COR-L47 (cell line): ENCODE results near the gene PKP3.
"Not testable (repeated sequence)": the region's sequence is repeated elsewhere in the genome, so short reads cannot be mapped to it uniquely, and the experiment has no call there.

Experiments used
- DNase-seq: peaks from one replicate; lab custom pipeline; 2025; lab: John Stamatoyannopoulos, UW

Gene PKP3

DNA sequence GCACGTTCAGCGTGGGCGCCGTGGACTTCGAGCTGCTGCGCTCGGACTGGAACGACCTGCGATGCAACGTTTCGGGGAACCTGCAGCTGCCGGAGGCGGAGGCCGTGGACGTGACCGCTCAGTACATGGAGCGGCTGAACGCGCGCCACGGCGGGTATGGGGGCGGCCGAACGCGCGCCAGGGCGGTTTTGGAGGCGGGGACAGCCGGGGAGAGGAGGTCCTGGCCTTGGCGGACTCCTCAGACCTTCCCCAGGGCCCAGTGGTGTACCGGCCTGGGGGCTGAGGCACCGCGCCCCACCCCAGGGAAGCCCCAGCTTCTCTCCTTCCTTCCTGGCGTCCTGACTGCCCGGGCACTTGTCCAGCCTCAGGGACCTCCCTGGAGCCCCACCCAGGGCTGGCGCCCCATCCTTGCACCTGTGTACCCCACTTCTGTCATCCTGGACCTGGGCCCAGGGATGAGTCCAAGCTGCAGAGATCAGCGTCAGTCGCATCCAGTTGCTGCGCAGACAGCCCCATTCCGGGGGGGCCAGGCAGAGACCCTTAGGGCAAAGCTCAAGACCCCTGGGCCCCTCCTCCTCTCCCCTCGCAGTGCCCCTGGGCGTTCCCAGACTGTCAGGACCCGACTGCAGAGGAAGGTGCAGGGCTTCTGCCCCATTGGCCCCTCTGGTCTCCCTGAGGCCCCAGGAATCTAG lies 16.7 kb upstream of the PKP3 start:
- DNase-seq: no peak

DNA sequence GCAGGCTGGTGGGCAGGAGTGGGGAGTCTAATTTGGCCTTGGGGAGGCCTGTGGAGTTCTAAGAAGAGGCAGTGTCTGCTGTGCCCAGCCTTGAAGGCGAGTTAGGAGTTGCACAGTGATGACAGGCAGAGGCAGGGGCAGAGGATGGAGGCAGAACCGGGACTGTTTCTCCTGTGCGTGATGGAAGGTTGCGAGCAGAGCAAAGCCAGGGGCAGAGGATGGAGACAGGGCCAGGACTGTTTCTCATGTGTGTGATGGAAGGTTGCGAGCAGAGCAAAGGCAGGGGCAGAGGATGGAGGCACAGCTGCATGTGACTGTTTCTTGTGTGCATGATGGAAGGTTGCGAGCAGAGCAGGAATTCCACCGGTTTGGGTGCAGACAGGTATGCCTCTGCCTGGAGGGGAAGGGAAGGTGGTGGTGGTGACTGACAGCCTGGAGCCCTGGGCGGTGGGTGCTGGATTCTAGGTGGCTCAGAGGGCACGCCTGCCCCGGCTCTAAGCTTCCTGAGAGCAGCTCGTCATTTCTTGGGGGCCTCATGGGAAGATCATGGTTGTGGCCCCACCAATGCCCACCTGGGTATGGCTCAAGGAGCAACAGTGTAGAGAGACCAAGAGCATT lies 16.0 kb upstream of the PKP3 start:
- DNase-seq: no peak

DNA sequence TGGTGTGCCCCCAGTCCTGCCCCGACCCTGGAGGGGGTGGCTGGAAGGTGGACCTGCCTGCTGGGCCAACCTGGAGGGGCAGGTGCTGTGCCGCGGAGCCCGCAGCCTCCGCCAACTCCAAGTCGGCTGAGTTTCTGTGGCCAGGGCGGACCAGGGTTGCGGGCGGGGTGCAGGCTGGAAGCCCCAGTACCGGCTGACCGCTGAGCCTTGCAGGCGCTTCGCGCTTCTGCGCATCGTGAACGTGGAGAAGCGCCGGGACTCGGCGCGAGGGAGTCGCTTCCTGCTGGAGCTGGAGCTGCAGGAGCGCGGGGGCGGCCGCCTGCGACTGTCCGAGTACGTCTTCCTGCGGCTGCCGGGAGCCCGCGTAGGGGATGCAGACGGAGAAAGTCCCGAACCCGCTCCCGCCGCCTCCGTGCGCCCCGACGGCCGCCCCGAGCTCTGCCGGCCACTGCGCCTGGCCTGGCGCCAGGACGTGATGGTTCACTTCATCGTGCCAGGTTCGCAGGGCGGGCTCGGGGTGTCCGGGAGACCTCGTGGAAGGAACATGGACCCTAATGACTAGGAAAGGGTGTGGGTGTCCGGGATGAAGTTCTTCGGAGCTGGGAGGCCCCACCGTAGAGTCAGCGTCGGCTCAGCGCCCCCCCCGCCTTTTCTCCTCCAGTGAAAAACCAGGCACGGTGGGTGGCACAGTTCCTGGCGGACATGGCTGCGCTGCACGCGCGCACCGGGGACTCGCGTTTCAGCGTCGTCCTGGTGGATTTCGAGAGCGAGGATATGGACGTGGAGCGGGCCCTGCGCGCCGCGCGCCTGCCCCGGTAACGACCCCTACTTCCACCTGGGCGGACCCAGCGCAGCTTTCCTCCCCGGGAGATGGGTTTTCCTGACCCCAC lies 14.6 kb upstream of the PKP3 start:
- DNase-seq: no peak

DNA sequence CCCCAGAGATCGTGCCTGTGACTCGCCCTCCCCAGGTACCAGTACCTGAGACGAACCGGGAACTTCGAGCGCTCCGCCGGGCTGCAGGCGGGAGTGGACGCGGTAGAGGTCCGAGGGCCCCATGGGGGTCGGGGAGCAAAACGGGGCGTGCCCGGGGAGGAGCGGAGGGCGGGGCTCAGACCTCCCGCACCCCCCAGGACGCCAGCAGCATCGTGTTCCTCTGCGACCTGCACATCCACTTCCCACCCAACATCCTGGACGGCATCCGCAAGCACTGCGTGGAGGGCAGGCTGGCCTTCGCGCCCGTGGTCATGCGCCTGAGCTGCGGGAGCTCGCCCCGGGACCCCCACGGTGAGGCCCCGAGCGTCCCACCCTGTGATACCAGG lies 13.9 kb upstream of the PKP3 start:
- no peak for DNase-seq

DNA sequence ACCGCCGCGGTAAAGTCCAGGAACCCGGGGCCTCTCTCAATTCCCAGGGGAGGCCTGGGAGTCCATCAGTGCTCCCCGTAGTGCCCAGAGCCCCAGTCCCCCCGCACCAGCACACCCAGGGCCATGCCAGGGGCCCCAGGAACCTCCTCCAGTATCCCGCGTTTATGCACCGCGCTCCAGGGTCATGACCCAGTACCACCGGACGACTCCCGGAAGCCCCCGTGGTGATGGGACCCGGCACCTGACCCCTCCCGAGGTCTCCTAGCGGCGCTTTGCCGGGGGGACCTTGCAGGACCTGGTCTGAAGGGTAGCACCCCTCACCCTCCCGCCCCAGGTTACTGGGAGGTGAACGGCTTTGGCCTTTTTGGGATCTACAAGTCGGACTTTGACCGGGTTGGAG lies 13.5 kb upstream of the PKP3 start:
- no peak for DNase-seq

DNA sequence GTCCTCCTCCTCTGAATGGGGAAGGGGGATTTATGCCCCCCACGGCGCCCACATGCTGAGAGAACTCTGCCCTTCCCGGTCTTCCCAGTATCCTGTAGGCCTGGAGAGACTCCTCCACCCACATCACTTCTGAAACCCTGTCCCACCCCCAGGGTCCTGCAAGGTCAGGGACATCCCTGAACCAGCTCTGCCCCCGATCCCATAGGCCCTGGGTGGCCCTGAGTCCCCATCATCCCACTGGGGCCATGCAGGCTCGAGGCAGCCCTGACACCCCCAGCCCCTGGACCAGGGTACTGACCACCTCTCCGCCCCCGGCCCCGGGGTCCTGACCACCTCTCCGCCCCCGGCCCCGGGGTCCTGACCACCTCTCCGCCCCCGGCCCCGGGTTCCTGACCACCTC lies 13.0 kb upstream of the PKP3 start:
- no peak for DNase-seq

DNA sequence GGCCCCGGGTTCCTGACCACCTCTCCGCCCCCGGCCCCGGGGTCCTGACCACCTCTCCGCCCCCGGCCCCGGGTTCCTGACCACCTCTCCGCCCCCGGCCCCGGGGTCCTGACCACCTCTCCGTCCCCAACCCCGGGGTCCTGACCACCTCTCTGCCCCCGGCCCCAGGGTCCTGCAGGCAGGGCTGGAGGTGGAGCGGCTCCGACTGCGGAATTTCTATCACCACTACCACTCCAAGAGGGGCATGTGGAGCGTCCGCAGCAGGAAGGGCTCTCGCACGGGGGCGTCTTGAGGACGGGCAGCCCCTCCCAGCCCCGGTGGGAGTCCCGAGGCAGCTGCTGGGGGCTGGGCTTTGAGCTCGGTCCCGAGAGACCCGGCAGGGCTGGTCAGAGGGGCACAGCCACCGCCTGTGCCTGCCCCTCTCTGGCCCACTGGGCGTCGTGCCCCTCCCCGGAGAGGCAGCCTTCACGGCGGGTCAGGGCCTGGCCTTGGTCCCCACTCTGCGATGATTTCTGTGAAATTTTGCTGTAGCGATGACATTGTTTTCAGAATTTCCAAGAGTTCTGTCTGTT lies 12.4 kb upstream of the PKP3 start:
- no peak for DNase-seq

DNA sequence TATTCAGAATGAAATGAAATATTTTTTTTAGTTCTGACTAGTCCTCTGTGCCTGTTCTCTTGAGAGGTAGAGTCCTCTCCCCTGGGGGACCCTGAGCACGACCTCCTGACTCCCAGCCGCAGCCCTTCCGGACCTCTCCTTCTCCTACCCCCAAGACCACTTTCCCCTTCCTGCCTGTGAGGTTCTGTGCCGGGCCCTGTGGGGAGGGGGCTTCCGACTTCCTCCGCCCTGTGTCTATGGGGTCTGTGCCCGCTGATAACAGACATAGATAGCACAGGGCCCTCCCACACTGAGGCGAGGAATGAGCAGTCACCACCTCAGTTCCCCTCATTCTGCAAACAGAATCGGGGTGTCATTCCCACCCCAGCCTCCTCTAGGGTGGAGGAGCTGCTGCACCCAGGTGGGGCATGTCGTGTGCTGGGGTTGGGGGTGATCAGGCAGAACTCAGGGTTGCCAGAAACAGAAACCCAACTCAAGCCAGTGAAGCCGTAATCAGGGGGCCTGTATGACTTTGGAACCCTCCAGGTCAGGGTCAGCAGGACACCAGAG lies 11.9 kb upstream of the PKP3 start:
- no peak for DNase-seq

DNA sequence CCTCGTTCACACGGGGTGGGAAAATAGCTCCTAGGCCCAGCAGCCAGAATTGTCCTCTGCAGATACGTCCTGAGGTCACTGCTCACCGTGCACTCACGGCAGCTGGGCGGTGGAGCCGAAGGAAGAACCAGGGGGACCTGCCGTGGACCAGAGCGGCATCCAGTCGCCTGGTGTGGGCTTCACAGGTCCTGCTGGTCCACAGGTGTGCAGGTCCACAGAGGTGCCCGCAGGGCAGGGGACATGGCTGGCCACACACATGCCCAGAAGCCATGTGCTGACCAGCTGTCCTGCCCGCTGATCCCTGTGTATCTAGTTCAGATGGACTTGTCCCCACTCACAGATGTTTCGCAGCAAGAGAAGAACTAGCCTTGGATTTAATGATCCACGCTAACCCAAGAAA lies 10.6 kb upstream of the PKP3 start:
- no peak for DNase-seq

DNA sequence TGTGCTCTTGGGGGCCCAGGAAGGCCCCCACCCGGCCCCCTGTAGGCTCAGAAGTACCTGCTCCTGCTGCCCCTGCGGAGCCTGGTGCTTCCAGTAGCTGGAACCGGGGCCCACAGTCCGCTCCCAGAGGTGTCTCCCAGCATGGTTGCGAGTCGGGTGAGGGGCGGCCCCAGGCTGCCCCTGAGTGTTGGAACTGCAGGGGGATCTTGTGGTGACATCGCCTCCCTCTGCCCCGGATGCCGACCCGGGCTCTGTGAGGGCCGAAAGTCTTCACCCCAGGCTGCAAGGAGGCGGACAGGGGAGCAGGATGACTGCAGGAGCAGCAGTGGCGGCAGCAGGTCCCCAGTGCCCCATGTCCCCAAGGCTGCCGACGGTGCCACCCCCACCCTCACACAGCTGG lies 9.5 kb upstream of the PKP3 start:
- DNase-seq: no peak

DNA sequence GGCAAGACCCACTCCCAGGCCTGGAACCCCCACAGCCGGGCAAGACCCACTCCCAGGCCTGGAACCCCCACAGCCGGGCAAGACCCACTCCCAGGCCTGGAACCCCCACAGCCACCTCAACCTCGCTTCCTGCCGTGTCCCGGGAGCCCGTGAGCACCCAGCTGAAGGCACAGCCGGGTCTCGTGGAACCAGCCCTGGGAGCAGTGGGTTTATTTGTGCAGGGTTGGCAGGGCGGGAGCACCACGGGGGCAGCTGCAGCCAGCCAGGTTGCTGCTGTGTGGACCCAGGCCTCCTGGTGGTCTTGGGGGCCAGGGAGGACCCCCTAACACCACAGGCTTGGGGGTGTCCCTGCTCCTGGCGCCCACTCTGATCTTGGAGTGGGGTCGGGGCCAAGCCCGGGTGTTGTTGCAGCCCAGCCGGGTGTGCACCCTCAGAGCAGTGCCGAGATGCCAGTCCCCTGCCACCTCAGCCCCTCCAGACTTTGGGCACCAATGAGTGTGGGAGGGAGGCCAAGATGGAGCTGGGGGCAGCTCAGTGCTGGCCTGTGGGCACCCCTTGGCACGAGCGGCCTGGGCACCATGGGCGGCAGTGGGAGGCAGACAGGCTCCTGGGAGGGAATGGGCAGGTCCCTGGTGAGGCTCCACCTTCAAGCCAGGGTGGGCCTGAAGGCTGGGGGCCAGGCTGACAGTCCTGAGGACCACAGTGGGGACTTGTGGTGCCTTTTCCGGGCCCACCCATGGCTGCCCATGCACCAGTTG lies 8.2 kb upstream of the PKP3 start:
- no peak for DNase-seq

DNA sequence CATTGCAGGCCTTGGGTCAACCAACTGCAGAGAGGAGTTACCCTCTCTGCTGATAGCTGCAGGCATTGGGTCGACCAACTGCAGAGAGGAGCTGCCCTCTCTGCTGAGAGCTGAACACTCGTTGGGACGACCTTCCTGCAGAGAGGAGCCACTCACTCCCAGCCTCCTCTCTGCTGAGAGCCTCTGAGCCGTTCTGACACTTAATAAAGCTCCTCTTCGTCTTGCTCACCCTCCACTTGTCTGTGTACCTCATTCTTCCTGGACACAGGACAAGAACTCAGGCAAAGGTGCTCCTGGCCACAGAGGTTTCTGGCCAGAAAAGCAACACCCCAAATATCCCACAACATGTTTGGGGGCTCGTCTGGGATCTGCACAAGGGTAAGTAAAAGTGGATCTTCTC lies 7.5 kb upstream of the PKP3 start:
- no peak for DNase-seq

DNA sequence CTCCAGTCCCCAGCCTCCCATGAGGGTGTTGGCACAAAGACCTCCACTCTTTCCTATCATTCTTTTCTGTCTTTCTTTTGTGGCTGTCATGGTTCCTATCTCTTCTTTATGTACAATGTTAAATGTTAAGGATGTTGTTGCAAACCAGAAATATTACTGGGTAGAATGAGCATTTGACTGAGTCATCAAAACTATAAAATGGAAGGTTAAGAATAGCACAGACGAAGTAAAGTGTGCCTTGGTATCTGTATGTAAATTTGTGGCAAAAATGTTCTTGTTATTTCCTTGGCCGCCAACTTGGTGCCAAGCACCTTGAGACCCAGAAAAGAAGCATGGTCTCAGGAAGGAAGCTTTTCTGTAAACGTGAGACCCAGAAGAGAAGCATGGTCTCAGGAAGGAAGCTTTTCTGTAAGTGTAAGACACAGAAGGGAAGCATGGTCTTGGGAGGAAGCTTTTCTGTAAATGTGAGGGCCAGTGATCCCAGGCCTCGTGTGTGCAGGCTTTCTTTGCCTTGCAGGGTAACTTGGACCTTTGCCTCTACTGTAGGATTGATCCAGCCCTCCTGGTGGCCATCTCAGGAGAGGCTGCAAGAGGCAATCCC lies 6.7 kb upstream of the PKP3 start:
- DNase-seq: no peak

DNA sequence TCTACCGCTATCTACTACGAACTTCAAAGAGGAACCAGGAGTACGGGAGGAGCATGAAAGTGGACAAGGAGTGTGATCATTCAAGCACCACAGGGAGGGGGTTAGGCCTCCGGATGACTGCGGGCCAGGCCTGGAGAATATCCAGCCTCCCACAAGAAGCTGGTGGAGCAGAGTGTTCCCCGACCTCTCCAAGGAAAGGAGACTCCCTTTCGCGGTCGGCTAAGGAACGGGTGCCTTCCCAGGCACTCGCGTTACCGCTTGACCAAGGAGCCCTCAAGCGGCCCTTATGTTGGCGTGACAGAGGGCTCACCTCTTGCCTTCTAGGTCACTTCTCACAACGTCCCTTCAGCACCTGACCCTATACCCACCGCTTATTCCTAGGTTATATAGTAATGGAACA lies 4.6 kb upstream of the PKP3 start:
- not testable (repeated sequence) for DNase-seq

DNA sequence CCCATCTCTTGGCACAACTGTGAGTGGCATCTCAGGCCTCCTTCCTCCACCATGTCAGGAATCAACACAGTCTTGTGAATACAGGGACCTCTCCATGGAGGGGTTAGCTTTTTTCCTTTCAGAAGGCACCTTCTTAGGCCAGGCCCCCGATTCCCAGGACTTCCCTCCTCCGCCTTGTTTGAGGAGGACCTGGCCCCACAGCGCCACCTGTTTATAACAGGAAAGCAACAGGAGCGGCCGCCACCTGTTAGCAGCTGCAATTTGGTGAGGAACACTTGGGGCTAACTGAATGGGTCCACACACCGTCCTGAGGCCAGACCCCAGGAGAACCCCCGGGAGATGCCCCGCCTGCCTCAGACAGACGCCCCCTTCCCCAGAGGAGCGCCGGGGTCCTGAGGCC lies 3.8 kb upstream of the PKP3 start:
- DNase-seq: no peak

DNA sequence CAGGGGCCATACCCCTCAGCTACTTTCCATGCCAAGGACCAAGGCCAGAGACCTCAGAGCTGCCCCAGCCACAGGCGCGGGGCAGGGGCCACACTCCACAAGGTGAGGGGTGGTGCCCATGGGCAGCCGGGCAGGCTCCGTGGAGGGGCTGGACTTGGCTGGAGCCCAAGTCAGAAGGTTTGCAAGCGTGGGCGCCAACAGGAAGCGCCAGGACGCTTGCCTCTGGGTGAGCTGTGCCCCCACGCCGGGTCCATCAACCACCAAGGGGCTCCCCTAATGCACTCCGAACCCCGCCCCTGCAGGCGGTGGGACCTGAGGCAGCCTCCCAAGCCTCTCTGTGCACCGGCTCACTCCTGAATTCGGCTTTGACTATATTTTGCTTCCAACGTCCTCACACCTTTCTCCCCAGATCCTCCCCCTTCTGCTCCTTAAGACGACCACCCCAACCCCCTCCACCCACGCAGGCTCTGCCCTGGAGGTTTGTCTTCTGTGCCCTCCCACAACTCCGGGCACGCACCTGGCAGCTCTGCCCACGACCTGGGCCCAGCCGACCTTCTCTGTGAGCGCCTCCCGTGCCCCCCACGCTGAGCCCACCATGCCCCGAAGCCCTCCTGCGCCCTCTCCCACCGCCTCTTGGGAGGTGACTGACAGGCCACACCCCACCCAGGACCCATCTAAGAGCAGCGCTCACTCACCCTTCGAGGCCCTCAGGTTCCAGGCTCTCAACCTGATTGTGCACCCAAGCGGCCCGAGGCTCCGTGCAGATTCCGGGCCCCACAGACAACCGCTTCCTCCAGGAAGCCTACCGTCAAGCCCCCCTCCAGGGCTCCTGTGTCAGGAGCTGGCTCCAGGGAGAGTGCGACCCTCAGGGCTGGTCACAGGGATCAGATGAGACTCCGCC lies 2.6 kb upstream of the PKP3 start:
- no peak for DNase-seq

DNA sequence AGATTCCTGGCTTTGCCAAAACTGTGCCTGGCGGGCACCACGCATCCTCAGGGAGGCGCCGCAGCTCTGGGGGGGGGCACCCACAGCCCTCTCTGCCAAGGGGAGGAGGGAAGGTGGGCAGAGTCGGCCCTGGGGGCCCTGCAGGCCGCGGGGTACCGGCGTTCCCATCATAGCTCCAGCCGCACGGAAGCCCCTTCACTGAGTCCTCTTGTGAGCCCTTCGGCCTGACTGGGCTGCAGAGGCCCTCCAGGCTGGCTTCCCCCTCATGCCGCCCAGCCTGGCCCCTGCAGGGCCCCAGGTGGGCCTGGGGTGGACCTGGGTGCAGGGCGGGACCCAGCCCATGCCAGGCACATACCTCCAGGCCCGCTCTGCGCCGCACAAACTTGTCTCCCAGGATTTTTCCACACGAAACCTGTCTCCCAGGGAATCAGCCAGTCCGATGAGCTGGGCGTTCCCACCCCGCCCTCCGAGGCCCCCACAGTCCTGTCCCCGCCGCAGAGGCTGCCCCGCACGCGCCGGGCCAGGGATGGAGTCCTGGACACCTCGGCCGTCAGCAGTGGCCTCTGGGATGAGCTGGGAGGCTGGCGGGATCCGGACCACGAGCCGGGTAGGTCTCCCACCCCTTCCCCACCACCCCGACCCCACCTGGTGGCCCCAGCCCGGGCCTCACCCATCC lies 1.8 kb upstream of the PKP3 start:
- no peak for DNase-seq

DNA sequence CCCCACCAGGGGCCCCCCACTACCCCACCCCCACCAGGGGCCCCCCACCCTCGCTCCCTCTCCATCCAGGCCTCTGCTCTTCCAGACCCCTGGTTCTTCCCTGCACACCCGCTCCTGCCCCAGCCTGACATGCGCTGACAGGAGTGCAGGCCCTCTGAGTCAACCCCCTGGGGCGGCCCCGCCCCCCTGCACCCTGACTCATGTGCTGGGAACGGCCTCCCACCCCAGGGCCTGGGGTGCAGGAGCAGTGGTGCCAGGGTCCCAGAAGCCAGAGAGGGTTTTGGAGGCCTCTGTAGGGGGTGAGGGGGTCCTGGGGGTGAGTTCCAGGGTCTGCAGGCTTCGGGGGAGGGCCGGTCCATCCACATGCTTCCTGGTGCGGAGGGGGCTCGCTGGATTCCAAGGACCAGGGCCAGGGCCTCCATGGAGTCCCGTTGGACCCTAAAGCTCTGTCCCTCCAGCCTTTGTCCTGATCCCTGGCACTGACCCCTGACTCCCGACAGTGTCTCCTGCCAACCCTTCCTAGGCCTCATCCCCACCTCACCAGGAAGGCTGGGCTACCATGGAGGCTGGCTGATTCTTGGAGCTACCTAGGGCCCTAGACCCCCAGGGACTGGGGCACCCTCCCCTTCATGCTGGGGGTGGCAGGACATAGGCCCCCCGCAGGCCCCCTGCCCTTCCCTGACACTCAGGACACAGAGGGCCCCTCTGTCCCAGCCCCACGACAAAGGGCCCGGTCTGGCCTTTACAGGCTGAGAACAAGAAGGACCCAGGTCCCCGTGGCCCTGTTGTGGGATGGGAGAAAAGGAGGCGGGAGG lies 583 bp upstream of the PKP3 start:
- no peak for DNase-seq
